Measurements from ENCODE around the gene PRKAR2B. TPM values are rescaled to one million over a fixed set of nuclear protein-coding genes. Genes with fewer than 3 reads are reported as not detected.

The PRKAR2B gene
- total RNA-seq, 1 experiment from 2014 or later = 15.1 TPM

DNA sequence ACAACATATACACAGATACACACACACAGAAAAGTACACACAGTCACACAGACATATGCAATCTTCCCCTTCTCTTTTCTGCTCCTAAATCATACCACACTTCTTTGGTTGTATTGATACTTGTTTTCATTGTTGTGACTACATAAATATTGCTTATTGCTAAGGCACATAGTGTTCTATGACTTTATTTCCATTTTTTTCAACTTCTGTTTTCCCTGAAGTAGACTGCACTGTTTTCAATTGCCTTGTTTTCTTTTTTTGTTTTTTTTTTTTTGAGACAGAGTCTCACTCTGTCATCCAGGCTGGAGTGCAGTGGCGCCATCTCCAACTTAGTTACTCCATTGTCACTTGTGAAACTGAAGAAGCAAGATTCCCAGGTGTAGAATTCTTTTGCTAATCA is 10.0 kb upstream of the PRKAR2B start:
- Histone ChIP-seq H4K20me1 (ENCODE audit: insufficient read depth) (no peaks in the 10 kb centered on the region), H3K27me3 (ENCODE audit: insufficient read depth, low read length) (no peaks in the 10 kb centered on the region), H3K4me1 (ENCODE audit: control insufficient read depth in 1 of 2, insufficient read depth in 2 of 2, low read length in 2 of 2) (peaks cover 0 to 8% of the 10 kb centered on the region in 2 experiments; a peak in 2 of 4 replicates), H3K27ac (ENCODE audit: low read depth, low read length) (no peak overlapping the region), H2AFZ (ENCODE audit: low read depth, low read length, poor library complexity, severe bottlenecking) (no peak overlapping the region), H3K36me3 (ENCODE audit: control insufficient read depth in 1 of 2, insufficient read depth in 2 of 2, low read length in 2 of 2) (no peaks in the 10 kb centered on the region), H3K9ac (ENCODE audit: low read length) (no peak overlapping the region), H3K4me3 (replicated peaks in 1 of 2; ENCODE audit: low read depth in 1 of 2, low read length in 2 of 2) (no peak overlapping the region), H3K4me2 (ENCODE audit: low read length) (no peak overlapping the region), H3K9me3 (ENCODE audit: control insufficient read depth in 1 of 2, insufficient read depth in 1 of 2, low read depth in 1 of 2, low read length in 2 of 2) (0 out of 4 replicates have a peak, but pooled peaks cover 0 to 3% of the 10 kb centered on the region in 2 experiments), H3K79me2 (ENCODE audit: insufficient read depth, low read length) (no peaks in the 10 kb centered on the region), H3K9me2 (ENCODE audit: insufficient read depth) (no peaks in the 10 kb centered on the region)
- TF ChIP-seq, protein P1, sequence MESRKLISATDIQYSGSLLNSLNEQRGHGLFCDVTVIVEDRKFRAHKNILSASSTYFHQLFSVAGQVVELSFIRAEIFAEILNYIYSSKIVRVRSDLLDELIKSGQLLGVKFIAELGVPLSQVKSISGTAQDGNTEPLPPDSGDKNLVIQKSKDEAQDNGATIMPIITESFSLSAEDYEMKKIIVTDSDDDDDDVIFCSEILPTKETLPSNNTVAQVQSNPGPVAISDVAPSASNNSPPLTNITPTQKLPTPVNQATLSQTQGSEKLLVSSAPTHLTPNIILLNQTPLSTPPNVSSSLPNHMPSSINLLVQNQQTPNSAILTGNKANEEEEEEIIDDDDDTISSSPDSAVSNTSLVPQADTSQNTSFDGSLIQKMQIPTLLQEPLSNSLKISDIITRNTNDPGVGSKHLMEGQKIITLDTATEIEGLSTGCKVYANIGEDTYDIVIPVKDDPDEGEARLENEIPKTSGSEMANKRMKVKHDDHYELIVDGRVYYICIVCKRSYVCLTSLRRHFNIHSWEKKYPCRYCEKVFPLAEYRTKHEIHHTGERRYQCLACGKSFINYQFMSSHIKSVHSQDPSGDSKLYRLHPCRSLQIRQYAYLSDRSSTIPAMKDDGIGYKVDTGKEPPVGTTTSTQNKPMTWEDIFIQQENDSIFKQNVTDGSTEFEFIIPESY (IDR thresholded peaks at IDR 0.05; ENCODE audit: extremely low read depth, insufficient replicate concordance, low read length) = no peak
- TF ChIP-seq, protein P2, sequence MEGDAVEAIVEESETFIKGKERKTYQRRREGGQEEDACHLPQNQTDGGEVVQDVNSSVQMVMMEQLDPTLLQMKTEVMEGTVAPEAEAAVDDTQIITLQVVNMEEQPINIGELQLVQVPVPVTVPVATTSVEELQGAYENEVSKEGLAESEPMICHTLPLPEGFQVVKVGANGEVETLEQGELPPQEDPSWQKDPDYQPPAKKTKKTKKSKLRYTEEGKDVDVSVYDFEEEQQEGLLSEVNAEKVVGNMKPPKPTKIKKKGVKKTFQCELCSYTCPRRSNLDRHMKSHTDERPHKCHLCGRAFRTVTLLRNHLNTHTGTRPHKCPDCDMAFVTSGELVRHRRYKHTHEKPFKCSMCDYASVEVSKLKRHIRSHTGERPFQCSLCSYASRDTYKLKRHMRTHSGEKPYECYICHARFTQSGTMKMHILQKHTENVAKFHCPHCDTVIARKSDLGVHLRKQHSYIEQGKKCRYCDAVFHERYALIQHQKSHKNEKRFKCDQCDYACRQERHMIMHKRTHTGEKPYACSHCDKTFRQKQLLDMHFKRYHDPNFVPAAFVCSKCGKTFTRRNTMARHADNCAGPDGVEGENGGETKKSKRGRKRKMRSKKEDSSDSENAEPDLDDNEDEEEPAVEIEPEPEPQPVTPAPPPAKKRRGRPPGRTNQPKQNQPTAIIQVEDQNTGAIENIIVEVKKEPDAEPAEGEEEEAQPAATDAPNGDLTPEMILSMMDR (IDR thresholded peaks at IDR 0.05 in 2 of 3, conservative IDR thresholded peaks at IDR 0.05 in 1 of 3; ENCODE audit: borderline replicate concordance in 1 of 3, insufficient read depth in 1 of 3, low read depth in 2 of 3, low read length in 2 of 3) = no peak
- TF ChIP-seq SIN3A (IDR thresholded peaks at IDR 0.05; ENCODE audit: low read depth) (no peak), EZH2phosphoT487 (IDR thresholded peaks at IDR 0.05; ENCODE audit: borderline replicate concordance) (no peak), ELF1 (IDR thresholded peaks at IDR 0.05; ENCODE audit: borderline replicate concordance, low read depth) (no peak), CBX3 (IDR thresholded peaks at IDR 0.05; ENCODE audit: low read depth) (no peak), TCF7L2 (IDR thresholded peaks at IDR 0.05; ENCODE audit: borderline replicate concordance, extremely low read depth, insufficient read depth, insufficient read length) (no peak)
- TF ChIP-seq, protein P3, sequence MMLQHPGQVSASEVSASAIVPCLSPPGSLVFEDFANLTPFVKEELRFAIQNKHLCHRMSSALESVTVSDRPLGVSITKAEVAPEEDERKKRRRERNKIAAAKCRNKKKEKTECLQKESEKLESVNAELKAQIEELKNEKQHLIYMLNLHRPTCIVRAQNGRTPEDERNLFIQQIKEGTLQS (IDR thresholded peaks at IDR 0.05) = no peak
- CTCF ChIA-PET = no interaction called here
- no peak for DNase-seq (ENCODE audit: low read depth, low spot score)
- intact Hi-C loops (cut with micrococcal nuclease) = no loop called here
- POLR2A ChIA-PET = no interaction called here
- RAD21 ChIA-PET (ENCODE audit: low non-redundant PET in 1 of 2, low total read pairs in 2 of 2, uncharacterized antibody in 2 of 2, unreplicated experiment in 2 of 2) = no interaction called here
- no peak for ATAC-seq
- BruUV-seq (replicated peaks) = no TSS peak
